AG04450 (cell line): Measurements from ENCODE around the gene BORCS6. TPM values are rescaled to one million over a fixed set of nuclear protein-coding genes. Genes with fewer than 3 reads are reported as not detected.

ENCODE experiments used
- CTCF ChIA-PET: fragments of 300-600, 350-600 bp; formaldehyde crosslinking; extraction: SDS; loops from one replicate; lab custom pipeline; 2022; ENCODE audit warnings: antibody characterized with exemption, inconsistent platforms; lab: Charles Lee
- POLR2A ChIA-PET: fragments of 350-600 bp; formaldehyde crosslinking; extraction: SDS; loops from one replicate; lab custom pipeline; 2021; ENCODE audit warnings: antibody characterized with exemption, inconsistent platforms; lab: Yijun Ruan, JAX
- DNase-seq: peaks from one replicate; pipeline ENCODE4 v3.0.0-alpha.2; 2011; ENCODE audit warnings: low read depth, low spot score
- H3K27ac ChIP-seq: one replicate; pipeline ENCODE4 v1.5.1; 2012; ENCODE audit warnings: low read depth, low read length, control low read depth
- H3K27me3 ChIP-seq: one replicate; pipeline ENCODE4 v1.6.0; 2012; ENCODE audit warnings: low read length; ENCODE audit not compliant: control insufficient read depth, insufficient read depth
- H3K4me3 ChIP-seq: 2 replicates; pipeline ENCODE4 v1.5.1; 2011; ENCODE audit warnings: mild to moderate bottlenecking, low read depth, low read length, control low read depth
- H3K9me3 ChIP-seq: 2 replicates; pipeline ENCODE4 v1.5.1; 2012; ENCODE audit warnings: low read length; ENCODE audit not compliant: control insufficient read depth, insufficient read depth
- CTCF ChIP-seq: IDR thresholded peaks from 2 replicates; pipeline ENCODE4 v1.5.1; 2011; ENCODE audit warnings: low read depth, low read length, control low read depth, inconsistent platforms
- polyA plus RNA-seq: library from polyadenylated mRNA; depleted of rRNA; stranded (reverse); fragments of >200 nt; gene quantifications from 2 replicates; pipeline ENCODE4 v1.2.3, GENCODE V29; 2011

Gene BORCS6
- polyA plus RNA-seq, 1 experiment = 2.3 TPM

DNA sequence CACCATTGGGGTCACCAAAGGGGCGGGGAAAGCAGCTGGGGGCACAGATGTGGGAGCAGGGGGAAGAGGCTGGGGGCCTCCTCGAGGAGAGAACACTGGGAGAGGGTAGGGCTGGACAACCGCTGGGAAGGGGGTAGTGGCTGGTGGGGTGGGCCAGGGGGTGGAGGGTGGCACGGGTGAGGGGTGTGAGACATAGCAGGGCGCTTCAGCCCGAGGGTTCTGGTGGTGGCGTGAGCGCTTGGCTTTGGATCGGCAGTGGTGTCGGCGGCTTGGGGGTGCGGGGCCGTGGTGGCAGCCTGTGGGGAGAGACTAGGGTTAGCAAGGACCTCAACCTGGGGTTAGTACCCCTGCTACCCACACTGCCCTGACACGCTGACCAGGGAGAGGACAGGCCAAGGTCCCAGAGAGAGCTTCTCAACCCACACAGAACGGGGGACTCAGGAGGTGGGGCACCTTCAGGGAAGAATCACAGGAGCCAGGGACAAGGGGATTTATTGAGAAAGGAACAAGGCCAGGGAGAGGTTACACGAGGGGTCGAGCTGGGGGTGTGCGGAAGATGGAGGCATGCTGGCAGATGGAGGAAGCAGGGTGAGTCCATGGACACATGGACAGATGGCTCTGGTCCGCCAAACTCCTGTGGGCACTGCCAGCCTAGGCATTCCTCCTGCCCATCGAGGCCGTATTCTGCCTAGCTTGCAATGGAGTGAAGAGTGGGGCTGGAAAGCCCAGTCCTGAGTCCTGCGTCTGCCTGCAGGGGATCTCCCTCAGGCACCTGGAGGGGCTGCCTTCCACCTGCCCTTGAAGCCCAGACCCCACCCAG is 46.2 kb downstream of the BORCS6 start:
- no peak for DNase-seq
- H3K4me3 ChIP-seq = no peak overlapping the region
- no peak overlapping the region for H3K27ac ChIP-seq
- H3K9me3 ChIP-seq = no peaks in the 10 kb centered on the region; the same call in 1 of the 2 replicates
- CTCF ChIA-PET = no interaction called here
- H3K27me3 ChIP-seq = no peaks in the 10 kb centered on the region
- no peak for TF ChIP-seq CTCF
- POLR2A ChIA-PET = no interaction called here

- ChIA-PET CTCF (no interaction called here), POLR2A (interaction anchor here (0.7 kb wide), 1 partner anchor 545 kb away, joined by 4 read pairs; no protein-coding TSS in a partner anchor)
- no peaks in the 10 kb centered on the region; the same call in 1 of the 2 replicates for H3K9me3 ChIP-seq
- no peaks in the 10 kb centered on the region for H3K27me3 ChIP-seq
- no peak for TF ChIP-seq CTCF
- H3K27ac ChIP-seq = no peak overlapping the region
- no peak overlapping the region for H3K4me3 ChIP-seq
- no peak for DNase-seq
Measured at GRCh38 chr17:8142887-8143580, 46.9 kb downstream of the BORCS6 start.

DNA sequence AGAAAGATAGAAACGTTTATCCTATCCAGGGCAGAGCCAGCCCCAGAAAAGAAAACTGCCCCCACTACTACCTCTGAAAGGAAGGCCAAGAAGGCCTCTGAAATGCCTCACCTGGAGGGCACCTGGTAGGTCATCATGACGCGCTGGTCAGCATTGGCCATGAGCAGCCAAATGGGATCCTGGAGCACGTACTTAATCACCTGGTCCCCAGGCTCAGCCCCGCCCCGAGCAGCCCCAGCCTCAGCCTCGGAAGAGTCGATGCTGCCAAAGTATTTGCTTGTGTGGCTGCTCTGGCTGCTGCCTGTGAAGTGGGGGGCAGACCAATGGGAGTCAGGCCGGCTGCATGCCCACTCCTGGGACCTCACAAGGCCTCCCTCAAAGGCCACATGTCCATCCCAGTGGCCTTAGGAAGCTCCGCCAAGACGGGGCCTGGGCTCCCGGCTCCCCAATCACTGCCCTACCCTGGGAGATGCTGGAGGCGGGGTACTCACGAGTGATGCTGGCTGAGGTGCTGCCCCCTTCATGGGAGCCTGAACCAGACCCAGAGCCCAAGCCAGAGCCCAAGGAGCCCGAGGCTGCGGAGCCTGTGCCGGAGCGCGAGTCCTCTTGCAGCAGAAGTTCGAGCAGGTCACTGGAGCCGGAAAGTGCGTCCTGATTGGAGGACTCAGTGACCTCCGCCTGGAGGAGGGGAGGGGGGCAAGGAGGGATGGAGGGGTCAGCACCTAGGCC is 47.7 kb downstream of the BORCS6 start:
- H3K27me3 ChIP-seq = no peaks in the 10 kb centered on the region
- H3K27ac ChIP-seq = no peak overlapping the region
- ChIA-PET POLR2A (interaction anchor here (0.7 to 3.7 kb wide), 2 partner anchors 8 to 544 kb away, joined by 4 to 18 read pairs; no protein-coding TSS in a partner anchor), CTCF (no interaction called here)
- no peak for DNase-seq
- H3K4me3 ChIP-seq = no peak overlapping the region
- no peaks in the 10 kb centered on the region; the same call in 1 of the 2 replicates for H3K9me3 ChIP-seq
- no peak for TF ChIP-seq CTCF

DNA sequence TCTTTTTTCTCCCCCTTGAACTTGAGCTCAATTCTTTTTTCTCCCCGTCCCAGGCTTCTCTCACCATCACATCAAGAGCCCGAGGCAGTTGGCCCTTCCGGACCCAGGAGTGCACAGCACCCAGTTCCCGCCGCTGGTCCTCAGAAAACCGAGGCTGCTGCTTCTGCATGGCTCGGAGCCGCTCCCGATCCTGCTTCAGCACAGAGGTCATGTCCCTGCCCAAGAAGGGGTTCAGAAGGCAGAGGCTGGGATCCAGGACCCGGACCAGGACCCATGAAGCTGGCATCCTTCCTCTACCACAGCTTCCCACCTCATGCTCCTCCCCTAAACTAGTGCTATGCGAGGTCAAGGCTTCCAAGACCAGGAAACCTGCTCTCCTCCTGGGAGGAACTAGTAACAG is 48.2 kb downstream of the BORCS6 start:
- ChIA-PET CTCF (interaction anchor here (5.2 kb wide), 1 partner anchor 23 kb away, joined by 38 read pairs; the partner anchor contains the start of gene ALOXE3), POLR2A (interaction anchor here (0.6 to 3.7 kb wide), 2 partner anchors 9 to 115 kb away, joined by 3 to 18 read pairs; no protein-coding TSS in a partner anchor)
- TF ChIP-seq CTCF = no peak
- Histone ChIP-seq H3K27ac (no peak overlapping the region), H3K9me3 (no peaks in the 10 kb centered on the region; the same call in 1 of the 2 replicates), H3K4me3 (no peak overlapping the region), H3K27me3 (no peaks in the 10 kb centered on the region)
- DNase-seq = no peak
